WERI-Rb-1 (cell line): ENCODE results near the gene CLCN4.

Experiments used
- DNase-seq: peaks from one replicate; pipeline ENCODE4 v3.0.0-alpha.2; 2020
- H3K27ac ChIP-seq: fragments of 250-450 bp; sonication (Bioruptor Pico); 2 replicates; pipeline ENCODE4 v1.5.1; 2020; ENCODE audit warnings: mild to moderate bottlenecking, moderate library complexity
- H3K27me3 ChIP-seq: fragments of 250-450 bp; sonication (Bioruptor Pico); 2 replicates; pipeline ENCODE4 v1.5.1; 2021; ENCODE audit warnings: mild to moderate bottlenecking, low read depth, moderate library complexity; ENCODE audit not compliant: insufficient read depth, severe bottlenecking
- H3K36me3 ChIP-seq: fragments of 250-450 bp; sonication (Bioruptor Pico); 2 replicates; pipeline ENCODE4 v1.5.1; 2020; ENCODE audit warnings: mild to moderate bottlenecking, moderate library complexity
- H3K4me3 ChIP-seq: 2 replicates; pipeline ENCODE4 v1.5.1; 2011; ENCODE audit warnings: low read depth, mild to moderate bottlenecking, control low read depth, low read length
- H3K9me3 ChIP-seq: fragments of 250-450 bp; sonication (Bioruptor Pico); 2 replicates; pipeline ENCODE4 v1.5.1; 2021; ENCODE audit warnings: mild to moderate bottlenecking, moderate library complexity; ENCODE audit not compliant: severe bottlenecking
- CTCF ChIP-seq: IDR thresholded peaks from 2 replicates; pipeline ENCODE4 v1.5.1; 2011; ENCODE audit warnings: low read depth, mild to moderate bottlenecking, control low read depth, inconsistent platforms, low read length

The CLCN4 gene

DNA sequence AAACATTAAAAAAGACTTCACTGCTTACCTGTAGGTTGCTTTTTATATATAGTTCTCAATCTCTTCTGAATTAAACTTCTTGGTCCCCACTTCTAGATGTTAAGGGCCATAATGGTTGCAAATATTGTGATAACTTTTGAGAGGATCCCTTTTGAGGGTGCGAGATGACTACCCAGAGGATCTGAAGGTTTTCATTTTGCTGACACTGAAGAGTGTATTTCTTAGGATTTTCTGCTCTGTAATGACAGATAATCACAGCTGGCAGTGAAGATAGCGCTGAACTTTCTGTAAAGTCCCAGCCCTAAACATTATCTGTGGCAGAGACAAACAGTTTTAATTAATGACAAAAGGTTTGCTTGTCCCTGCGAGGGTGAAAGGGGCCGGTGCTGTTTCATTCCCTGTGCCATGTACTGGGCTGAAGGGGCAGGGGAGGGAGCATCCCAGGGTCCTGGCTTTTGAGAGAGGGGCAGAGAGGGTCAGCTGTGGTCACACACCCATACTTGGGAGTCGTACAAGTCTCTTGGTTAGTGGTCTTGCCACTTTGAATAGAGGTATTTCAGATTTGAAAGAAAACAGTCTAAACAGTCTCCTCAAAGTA, 22.2 kb downstream of the CLCN4 start:
- peaks cover 3% of the 10 kb centered on the region for H3K27me3 ChIP-seq
- DNase-seq, result no peak
- H3K9me3 ChIP-seq, result no peaks in the 10 kb centered on the region
- no peaks in the 10 kb centered on the region for H3K36me3 ChIP-seq
- H3K4me3 ChIP-seq, result no peak overlapping the region
- TF ChIP-seq CTCF, result no peak
- no peak overlapping the region for H3K27ac ChIP-seq

DNA sequence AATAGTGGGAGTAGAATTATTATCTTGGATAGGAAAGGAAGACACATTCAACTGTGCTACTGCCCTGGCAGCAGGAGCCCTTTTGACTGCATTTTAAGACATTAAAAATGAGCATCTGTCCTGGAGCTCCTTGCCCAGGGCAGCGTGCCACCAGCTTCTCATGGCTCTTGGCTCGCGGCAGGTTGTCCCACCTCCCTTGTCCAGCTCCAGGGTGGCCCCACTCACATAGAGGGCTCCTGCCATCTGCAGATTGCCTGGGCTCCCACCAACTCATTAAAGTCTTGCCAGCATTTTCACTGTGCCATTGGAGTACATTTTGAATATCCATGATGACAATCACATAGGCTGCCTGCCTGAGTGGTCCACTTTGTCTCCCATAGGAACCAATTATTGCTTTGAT, 27.0 kb downstream of the CLCN4 start:
- H3K9me3 ChIP-seq, result no peaks in the 10 kb centered on the region
- DNase-seq, result no peak
- TF ChIP-seq CTCF, result no peak
- H3K36me3 ChIP-seq, result no peaks in the 10 kb centered on the region
- H3K27me3 ChIP-seq, result peaks cover 13% of the 10 kb centered on the region
- no peak overlapping the region for H3K4me3 ChIP-seq
- no peak overlapping the region for H3K27ac ChIP-seq

DNA sequence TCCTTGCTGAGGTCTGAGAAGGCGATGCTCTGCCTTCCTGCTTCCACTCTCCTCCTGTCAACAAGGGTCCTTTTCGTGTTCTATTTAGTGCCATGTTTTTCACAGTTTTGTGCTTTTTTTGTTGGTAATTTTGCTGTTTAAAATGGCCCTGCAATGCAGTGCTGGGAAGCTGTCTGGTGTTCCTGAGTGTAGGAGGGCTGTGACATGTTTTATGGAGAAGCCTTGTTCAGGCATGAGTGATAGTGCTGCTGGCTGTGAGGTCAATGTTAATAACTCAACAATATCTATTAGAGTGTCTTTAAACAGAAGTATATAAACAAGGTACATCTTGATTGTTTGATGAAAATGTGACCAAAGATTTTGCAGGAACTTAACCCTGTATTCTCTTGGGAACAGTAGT, 27.6 kb downstream of the CLCN4 start:
- Histone ChIP-seq H3K27me3 (peaks cover 13% of the 10 kb centered on the region), H3K36me3 (no peaks in the 10 kb centered on the region), H3K9me3 (no peaks in the 10 kb centered on the region), H3K27ac (no peak overlapping the region), H3K4me3 (no peak overlapping the region)
- DNase-seq, result no peak
- TF ChIP-seq CTCF, result no peak

GRCh38 chrX:10186355-10186754, 29.6 kb downstream of the CLCN4 start:
- no peak for TF ChIP-seq CTCF
- Histone ChIP-seq H3K36me3 (no peaks in the 10 kb centered on the region), H3K9me3 (no peaks in the 10 kb centered on the region), H3K27ac (no peak overlapping the region), H3K4me3 (no peak overlapping the region), H3K27me3 (peaks cover 13% of the 10 kb centered on the region)
- DNase-seq, result no peak

- H3K36me3 ChIP-seq, result no peaks in the 10 kb centered on the region
- no peak overlapping the region for H3K4me3 ChIP-seq
- no peak overlapping the region for H3K27ac ChIP-seq
- DNase-seq, result no peak
- H3K27me3 ChIP-seq, result peaks cover 13% of the 10 kb centered on the region
- H3K9me3 ChIP-seq, result no peaks in the 10 kb centered on the region
- TF ChIP-seq CTCF, result no peak
Measured at GRCh38 chrX:10187421-10187820, 30.6 kb downstream of the CLCN4 start.
